GM12891 (cell line): Measurements from ENCODE around the gene PLBD1.

Experiments used
- PAX5 ChIP-seq: IDR thresholded peaks from 2 replicates; pipeline ENCODE4 v1.6.1; 2011; ENCODE audit warnings: low read length, moderate library complexity, mild to moderate bottlenecking; ENCODE audit not compliant: insufficient read depth, severe bottlenecking
- POLR2A ChIP-seq: IDR thresholded peaks from 2 replicates; pipeline ENCODE4 v1.6.1; 2011; ENCODE audit warnings: low read depth, low read length, control low read depth
- POLR2AphosphoS5 ChIP-seq: IDR thresholded peaks from 2 replicates; pipeline ENCODE4 v1.6.1; 2011; ENCODE audit warnings: low read depth, low read length, control low read depth
- TAF1 ChIP-seq: IDR thresholded peaks from 2 replicates; pipeline ENCODE4 v1.6.1; 2011; ENCODE audit warnings: low read depth, low read length, control low read depth

DNA sequence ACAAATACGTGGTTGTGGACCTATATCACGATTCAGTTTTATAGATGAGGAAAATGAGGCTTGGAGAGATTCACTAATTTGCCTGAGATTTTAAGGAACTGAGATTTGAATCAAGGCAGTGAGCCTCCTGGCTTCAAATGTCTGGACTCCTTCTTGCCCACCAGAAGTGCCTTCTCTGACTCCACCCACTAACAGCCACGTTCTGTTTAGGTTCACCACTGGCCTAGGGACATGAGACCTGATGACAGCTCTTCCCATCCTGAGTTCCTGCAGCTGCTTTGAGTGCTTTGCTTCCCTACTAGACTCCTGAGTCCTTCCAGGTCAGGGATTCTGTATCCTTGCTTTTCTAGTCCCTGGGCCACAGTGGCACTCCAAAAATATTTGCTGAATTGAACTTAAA lies 57.1 kb downstream of the PLBD1 start:
- TF ChIP-seq POLR2A: no peak
- no peak for TF ChIP-seq TAF1
- TF ChIP-seq POLR2AphosphoS5: no peak
- TF ChIP-seq PAX5: no peak
